OCI-LY7 (cell line): Measurements from ENCODE around the gene TRABD2B. TPM values are rescaled to one million over a fixed set of nuclear protein-coding genes. Genes with fewer than 3 reads are reported as not detected.

Experiments used
- BruUV-seq: library from RNA; stranded (reverse); fragments of 400-500 nt; replicated peaks from 2 replicates; lab custom pipeline; 2021; lab: Mats Ljungman, UMichigan
- CTCF ChIA-PET: fragments of 300-600 bp; sonication (Branson Sonifier 250); formaldehyde crosslinking; loops from one replicate; lab custom pipeline; 2022; ENCODE audit warnings: antibody characterized with exemption; ENCODE audit not compliant: unreplicated experiment; lab: Charles Lee
- POLR2A ChIA-PET: fragments of 300-600 bp; sonication (Branson Sonifier 250); formaldehyde crosslinking; loops from one replicate; lab custom pipeline; 2022; ENCODE audit warnings: antibody characterized with exemption; lab: Charles Lee
- DNase-seq: peaks from one replicate; pipeline ENCODE4 v3.0.0-alpha.2; 2015; ENCODE audit warnings: low spot score
- H2AFZ ChIP-seq: fragments of 200-600 bp; sonication (generic), shearing (Covaris generic); 2 replicates; pipeline ENCODE4 v1.6.1; 2014; ENCODE audit warnings: mild to moderate bottlenecking, antibody characterized with exemption, low read length, moderate library complexity
- H3K27ac ChIP-seq: fragments of 200-600 bp; sonication (generic); 2 replicates; pipeline ENCODE4 v1.5.1; 2014; ENCODE audit warnings: mixed run types, low read depth, mild to moderate bottlenecking, moderate library complexity, low read length, inconsistent platforms; ENCODE audit not compliant: poor library complexity, severe bottlenecking
- H3K36me3 ChIP-seq: fragments of 200-600 bp; sonication (generic); 2 replicates; pipeline ENCODE4 v1.6.1; 2014; ENCODE audit warnings: mild to moderate bottlenecking, antibody characterized with exemption, low read length, moderate library complexity, mixed read lengths; ENCODE audit not compliant: insufficient read depth
- H3K4me1 ChIP-seq: fragments of 200-600 bp; sonication (generic); 2 replicates; pipeline ENCODE4 v1.5.1; 2014; ENCODE audit warnings: mild to moderate bottlenecking, low read length; ENCODE audit not compliant: insufficient read depth, poor library complexity, severe bottlenecking
- H3K4me2 ChIP-seq: fragments of 200-600 bp; sonication (generic); 2 replicates; pipeline ENCODE4 v1.6.1; 2014; ENCODE audit warnings: mild to moderate bottlenecking, low read length
- H3K4me3 ChIP-seq: fragments of 200-600 bp; sonication (generic); 2 replicates; pipeline ENCODE4 v1.5.1; 2014; ENCODE audit warnings: mild to moderate bottlenecking, low read depth, low read length; ENCODE audit not compliant: poor library complexity, severe bottlenecking
- H3K79me2 ChIP-seq: fragments of 200-600 bp; sonication (generic); 2 replicates; pipeline ENCODE4 v1.6.1; 2016; ENCODE audit warnings: low read depth, mild to moderate bottlenecking, low read length, moderate library complexity, mixed read lengths; ENCODE audit not compliant: insufficient read depth
- H3K9me2 ChIP-seq: fragments of 200-600 bp; sonication (generic); 2 replicates; pipeline ENCODE4 v1.6.1; 2016; ENCODE audit warnings: mild to moderate bottlenecking, low read length, mixed read lengths; ENCODE audit not compliant: insufficient read depth
- H3K9me3 ChIP-seq: fragments of 200-600 bp; sonication (generic); 2 replicates; pipeline ENCODE4 v1.6.1; 2014; ENCODE audit warnings: mild to moderate bottlenecking, mixed run types, low read length, mixed read lengths
- H4K20me1 ChIP-seq: fragments of 200-600 bp; sonication (generic); 2 replicates; pipeline ENCODE4 v1.6.1; 2014; ENCODE audit warnings: mild to moderate bottlenecking, antibody characterized with exemption, low read length, moderate library complexity, mixed read lengths; ENCODE audit not compliant: insufficient read depth
- EZH2phosphoT487 ChIP-seq: fragments of 200-600 bp; sonication (generic); IDR thresholded peaks from 2 replicates; pipeline ENCODE4 v1.6.1; 2018; ENCODE audit warnings: low read depth, borderline replicate concordance, mild to moderate bottlenecking, mixed run types, antibody characterized with exemption, low read length, moderate library complexity, mixed read lengths
- intact Hi-C: fragments of 100-400 bp; cut with micrococcal nuclease; formaldehyde crosslinking; loops from one replicate; pipeline ENCODE4 v1.10.0; 2022; ENCODE audit not compliant: unreplicated experiment
- total RNA-seq, 2 experiments: library from RNA; depleted of rRNA in 1 of 2; stranded (reverse); fragments of >200 nt in 1 of 2; shearing (Covaris generic) in 1 of 2; gene quantifications; 2 replicates each; pipeline ENCODE4 v1.2.3, GENCODE V29; 2014 to 2022
- TF ChIP-seq, protein P1 (sequence below): fragments of 200-600 bp; sonication (generic); conservative IDR thresholded peaks from 2 replicates; pipeline ENCODE4 v1.5.1; 2014; ENCODE audit warnings: mild to moderate bottlenecking, antibody characterized with exemption, low read length, moderate library complexity, mixed read lengths

TRABD2B gene
- total RNA-seq, 2 experiments from 2014 or later = not detected

DNA sequence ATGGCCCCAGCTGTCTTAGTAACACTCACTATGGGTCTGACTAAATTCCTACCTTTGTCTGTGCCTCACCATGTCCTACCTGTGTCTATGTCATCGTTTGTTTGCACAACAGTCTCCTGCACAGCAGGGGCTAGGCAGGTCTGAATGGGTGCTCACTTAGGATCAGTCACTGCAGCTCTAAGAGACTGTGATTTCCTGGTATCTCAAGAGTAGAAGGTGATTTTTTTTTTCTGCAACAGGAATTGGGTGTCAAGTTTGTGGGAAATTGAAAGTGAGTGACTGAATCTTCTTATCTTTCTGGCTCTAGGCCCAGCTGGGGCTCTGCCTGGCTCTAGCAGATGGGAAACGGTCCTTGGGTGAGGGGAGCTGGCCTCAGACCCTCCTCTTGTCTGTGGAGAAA lies 46.4 kb upstream of the TRABD2B start:
- CTCF ChIA-PET = no interaction called here
- intact Hi-C loops = no loop called here

GRCh38 chr1:48040154-48040553 lies 43.0 kb upstream of the TRABD2B start:
- no peaks in the 10 kb centered on the region for H3K9me2 ChIP-seq
- H2AFZ ChIP-seq = no peak overlapping the region
- CTCF ChIA-PET = no interaction called here
- no peaks in the 10 kb centered on the region for H4K20me1 ChIP-seq
- intact Hi-C loops = no loop called here
- H3K4me1 ChIP-seq = no peaks in the 10 kb centered on the region
- no TSS peak for BruUV-seq
- no peaks in the 10 kb centered on the region for H3K36me3 ChIP-seq
- TF ChIP-seq, protein P1, sequence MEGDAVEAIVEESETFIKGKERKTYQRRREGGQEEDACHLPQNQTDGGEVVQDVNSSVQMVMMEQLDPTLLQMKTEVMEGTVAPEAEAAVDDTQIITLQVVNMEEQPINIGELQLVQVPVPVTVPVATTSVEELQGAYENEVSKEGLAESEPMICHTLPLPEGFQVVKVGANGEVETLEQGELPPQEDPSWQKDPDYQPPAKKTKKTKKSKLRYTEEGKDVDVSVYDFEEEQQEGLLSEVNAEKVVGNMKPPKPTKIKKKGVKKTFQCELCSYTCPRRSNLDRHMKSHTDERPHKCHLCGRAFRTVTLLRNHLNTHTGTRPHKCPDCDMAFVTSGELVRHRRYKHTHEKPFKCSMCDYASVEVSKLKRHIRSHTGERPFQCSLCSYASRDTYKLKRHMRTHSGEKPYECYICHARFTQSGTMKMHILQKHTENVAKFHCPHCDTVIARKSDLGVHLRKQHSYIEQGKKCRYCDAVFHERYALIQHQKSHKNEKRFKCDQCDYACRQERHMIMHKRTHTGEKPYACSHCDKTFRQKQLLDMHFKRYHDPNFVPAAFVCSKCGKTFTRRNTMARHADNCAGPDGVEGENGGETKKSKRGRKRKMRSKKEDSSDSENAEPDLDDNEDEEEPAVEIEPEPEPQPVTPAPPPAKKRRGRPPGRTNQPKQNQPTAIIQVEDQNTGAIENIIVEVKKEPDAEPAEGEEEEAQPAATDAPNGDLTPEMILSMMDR = no peak
- TF ChIP-seq EZH2phosphoT487 = no peak
- POLR2A ChIA-PET = no interaction called here
- DNase-seq = no peak
- no peaks in the 10 kb centered on the region for H3K9me3 ChIP-seq
- H3K79me2 ChIP-seq = no peaks in the 10 kb centered on the region
- no peak overlapping the region for H3K4me2 ChIP-seq
- no peak overlapping the region for H3K4me3 ChIP-seq
- H3K27ac ChIP-seq = no peak overlapping the region

More for the DNA sequence above, 46.4 kb upstream of the TRABD2B start:
- Histone ChIP-seq H3K4me3 (no peak overlapping the region), H3K79me2 (no peaks in the 10 kb centered on the region), H4K20me1 (no peaks in the 10 kb centered on the region), H3K9me3 (no peaks in the 10 kb centered on the region), H3K4me1 (no peaks in the 10 kb centered on the region), H3K9me2 (no peaks in the 10 kb centered on the region), H3K27ac (no peak overlapping the region), H3K4me2 (no peak overlapping the region), H2AFZ (no peak overlapping the region), H3K36me3 (no peaks in the 10 kb centered on the region)
- DNase-seq = no peak
- TF ChIP-seq EZH2phosphoT487 = no peak
- TF ChIP-seq, protein P1 = no peak
- BruUV-seq = no TSS peak
- POLR2A ChIA-PET = no interaction called here
